Globus pallidus (tissue), 1 donor: ENCODE data around the gene RNF44.

Source experiments
- DNase-seq: peaks from one replicate; pipeline ENCODE4 v3.0.0-alpha.2; 2015; ENCODE audit warnings: low spot score

The RNF44 gene

DNA sequence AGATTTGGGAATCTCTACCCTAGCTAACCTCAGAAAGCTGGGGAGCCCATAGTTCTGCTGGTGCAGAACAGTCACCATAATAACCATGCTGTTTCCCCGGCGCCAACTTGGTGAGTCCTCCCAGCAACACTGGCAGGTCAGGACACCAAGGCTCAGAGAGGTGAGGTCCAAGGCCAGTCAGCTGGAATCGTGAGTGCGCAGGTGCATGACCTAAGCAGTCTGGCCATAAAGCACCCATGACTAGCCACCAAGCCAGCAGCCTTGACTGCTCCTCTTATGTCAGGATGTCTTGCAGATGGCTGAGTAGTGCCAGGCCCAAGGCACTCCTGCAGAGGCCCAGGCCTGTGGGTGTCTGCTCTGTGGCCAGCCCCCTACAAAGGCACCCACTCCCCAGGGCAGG, 2.6 kb downstream of the RNF44 start:
- DNase-seq = no peak

- no peak for DNase-seq
These were observed 3.1 kb downstream of the RNF44 start for GRCh38 chr5:176533894-176534611.

DNA sequence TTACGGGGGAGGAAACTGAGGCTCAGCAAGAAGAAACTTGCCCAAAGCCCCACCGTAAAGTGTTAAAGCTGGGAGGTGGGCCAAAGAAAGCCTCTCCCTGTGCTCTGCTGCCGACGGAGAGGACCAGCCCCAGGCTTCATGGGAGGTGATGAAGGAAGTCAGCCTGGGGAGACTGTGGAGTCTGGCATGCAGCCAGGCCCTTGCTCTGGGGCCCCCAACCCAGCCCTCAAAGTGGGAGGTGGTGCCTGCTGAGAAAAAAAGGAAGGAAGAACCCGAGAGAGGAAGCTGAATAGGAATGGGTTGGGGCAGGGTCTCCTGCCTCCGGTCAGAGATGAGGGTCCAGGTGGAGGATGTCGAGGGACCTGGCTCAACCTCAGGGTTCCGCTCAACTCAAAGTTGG, 3.8 kb downstream of the RNF44 start:
- DNase-seq = peak; percentile 47

- DNase-seq = no peak
These were observed 4.4 kb downstream of the RNF44 start for GRCh38 chr5:176532795-176533194.

- DNase-seq = no peak
These were observed 5.2 kb downstream of the RNF44 start for GRCh38 chr5:176531902-176532493.

DNA sequence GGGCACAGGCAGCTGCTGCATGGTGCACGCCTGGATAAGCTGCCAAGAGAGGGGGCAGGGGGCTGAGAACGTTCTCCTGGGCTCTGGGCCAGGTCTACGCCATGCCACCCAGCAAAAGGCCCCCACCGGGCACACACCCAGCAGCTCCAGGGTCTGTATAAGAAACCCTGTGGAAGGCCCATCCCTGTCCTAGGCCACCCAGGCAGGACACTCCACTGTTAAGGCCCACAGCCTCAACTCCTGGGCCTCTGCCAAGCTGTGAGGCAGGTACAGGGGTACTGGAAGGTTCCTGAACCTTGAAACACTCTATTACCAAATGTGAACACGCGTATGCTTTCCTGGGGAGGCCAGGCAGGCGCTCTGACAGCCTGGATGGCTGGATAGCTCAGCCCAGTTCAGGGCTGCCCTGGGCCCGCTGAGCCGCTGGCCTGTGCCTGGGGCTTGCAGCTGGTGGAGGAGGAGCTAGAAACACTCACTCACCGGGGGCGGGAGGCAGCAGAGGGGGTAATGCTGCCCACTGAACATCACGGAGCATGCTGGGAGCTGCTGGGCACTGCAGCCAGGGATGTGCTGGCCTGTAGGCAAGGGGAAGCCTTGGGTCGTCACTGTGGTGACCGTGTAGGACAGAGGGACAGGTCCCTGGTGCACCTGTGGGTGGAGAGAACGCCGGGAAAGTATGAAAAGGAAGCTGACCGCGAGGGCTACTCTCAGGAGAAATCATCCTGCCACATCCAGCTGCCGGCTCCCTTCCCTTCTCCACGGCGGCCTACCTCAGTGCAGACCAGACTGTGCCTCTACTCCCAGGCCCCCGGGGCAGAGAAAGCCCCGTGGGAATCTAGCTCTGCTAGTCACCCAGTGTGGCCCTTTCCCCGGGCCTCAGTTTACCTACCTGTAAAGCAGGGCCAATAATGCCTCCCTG, 6.0 kb downstream of the RNF44 start:
- peak; percentile 93 for DNase-seq

- no peak for DNase-seq
These were observed 6.7 kb downstream of the RNF44 start for GRCh38 chr5:176530393-176530982.

DNA sequence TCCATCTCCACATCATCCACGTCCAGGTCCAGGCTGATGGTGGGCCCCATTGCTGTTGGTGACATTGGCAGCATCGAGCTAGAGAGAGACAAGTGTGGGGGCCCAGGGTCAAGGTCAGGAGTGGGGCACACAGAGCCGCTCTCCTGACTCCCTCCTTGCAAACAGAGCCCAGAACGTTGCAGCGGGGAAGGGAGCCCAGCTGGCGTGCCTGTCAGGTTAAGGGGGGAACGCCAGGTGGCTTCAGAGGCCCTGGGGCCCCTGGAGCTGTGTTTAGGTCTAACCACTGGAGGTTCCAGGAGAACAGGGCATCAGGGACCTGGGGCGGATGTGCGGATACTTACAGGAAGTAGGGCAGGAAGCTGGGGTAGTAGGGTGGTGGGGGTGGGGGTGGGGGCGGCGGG, 7.5 kb downstream of the RNF44 start:
- no peak for DNase-seq

- DNase-seq = no peak
These were observed 8.0 kb downstream of the RNF44 start for GRCh38 chr5:176529116-176529740.

DNA sequence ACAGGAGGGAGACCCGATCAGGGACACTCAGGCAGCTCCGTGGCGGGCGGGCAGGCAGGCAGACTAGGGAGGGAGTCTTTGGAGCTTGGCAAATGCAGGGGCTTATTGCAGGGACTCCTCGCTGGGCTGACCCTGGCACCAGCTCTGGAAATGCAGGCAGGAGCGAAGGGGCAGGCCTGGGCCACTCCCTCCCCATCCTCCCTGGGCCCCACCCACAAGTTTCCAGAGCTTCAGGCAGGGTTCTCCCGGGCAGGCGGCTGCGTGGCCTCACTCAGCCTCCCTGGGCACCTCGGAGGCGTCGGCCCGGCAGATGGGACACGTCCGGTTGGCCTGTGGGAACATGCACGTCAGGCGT, 8.5 kb downstream of the RNF44 start:
- DNase-seq = no peak

- no peak for DNase-seq
These were observed 8.9 kb downstream of the RNF44 start for GRCh38 chr5:176528301-176528700.

DNA sequence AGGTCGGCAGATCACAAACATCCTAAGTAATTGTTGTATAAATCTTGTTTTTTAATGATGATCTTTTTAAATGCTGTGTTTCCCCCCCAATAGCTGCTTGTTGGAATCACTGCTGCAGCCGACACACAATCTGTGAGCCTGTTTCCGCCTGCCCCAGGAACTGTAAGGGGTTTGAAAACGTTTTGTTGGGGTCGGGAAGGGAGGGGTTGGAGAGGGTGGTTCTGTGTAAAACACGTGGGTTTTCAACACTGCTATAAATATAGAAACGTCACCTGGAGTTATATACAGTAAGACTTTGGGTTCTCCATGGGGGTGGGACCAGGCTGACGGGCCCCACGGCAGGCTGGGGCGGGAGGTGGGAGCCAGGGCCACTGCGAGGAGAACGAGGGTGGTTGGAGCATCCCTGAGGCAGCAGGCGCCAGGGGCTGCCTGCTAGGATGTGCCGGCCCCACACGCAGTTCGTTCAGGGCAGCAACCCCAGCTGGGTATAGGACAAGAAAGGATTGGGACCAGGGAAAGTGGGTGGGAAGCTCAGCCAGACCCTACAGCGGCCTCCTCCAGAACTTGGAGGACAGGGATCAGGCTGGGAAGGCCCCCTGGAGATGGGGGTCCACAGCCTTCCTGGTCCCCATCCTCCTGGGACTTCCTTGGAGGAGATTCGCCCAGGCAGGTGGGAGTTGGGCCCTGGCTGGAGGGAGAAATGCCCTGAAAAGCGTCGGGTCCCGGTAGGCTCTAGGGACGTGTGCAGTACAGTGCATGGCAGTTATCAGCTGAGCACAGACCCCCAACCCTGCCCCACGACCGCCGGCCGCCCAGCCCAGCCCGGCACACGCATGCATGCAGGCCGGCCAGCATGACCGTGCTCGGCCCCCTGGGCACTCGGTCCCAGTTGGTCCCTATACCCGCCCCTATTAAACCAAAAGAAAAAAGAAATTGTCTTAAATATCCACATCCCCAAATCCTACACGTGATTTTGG, 9.7 kb downstream of the RNF44 start:
- no peak for DNase-seq

DNA sequence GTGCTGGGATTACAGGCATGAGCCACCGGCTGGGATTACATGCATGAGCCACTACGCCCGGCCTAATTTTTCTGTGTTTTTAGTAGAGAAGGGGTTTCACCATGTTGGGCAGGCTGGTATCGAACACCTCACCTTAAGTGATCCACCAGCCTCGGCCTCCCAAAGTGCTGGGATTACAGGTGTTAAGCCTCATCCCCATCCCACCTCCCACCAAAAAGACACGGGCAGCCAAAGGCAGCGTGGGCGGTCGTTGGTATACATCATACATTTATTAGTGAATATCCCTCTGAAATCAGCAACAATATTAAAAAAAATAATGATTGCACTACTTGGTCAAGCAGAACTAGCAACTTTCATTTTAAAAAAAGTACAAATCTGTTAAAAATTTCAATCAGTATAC, 10.7 kb downstream of the RNF44 start:
- no peak for DNase-seq

DNA sequence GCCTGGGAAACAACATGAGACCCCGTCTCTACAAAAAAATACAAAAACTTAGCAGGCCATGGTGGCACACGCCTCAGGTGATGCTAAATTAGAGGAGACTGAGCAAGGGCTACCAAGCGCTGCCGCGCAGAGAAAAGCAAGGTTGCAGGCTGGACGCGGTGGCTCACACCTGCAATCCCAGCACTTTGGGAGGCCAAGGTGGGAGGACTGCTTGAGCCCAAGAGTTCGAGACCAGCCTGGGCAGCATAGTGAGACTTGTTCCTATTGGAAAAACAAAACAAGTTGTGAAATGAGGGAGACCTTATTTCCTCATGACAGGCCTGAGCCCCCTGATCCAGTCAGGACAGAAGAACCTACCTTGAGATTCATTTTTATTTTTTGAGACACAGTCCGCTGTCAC, 11.5 kb downstream of the RNF44 start:
- no peak for DNase-seq

- no peak for DNase-seq
These were observed 12.2 kb downstream of the RNF44 start for GRCh38 chr5:176524987-176525386.

DNA sequence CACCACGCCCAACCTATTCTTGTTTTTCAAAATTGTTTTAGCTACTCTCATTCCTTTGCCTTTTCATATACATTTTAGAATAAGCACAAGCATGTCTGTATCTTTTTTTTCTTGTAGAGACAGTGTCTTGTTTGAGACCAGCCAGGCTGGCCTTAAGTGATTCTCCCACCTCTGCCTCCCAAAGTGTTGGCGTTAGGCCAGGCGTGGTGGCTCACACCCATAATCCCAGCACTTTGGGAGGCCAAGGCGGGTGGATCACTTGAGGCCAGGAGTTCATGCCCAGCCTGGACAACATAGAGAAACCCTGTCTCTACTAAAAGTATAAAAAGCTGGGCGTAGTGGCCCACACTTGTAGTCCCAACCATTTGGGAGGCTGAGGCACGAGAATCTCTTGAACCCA, 13.1 kb downstream of the RNF44 start:
- no peak for DNase-seq

GRCh38 chr5:176521699-176522263, 15.4 kb downstream of the RNF44 start:
- no peak for DNase-seq

GRCh38 chr5:176521286-176521685, 15.9 kb downstream of the RNF44 start:
- DNase-seq = no peak

GRCh38 chr5:176519810-176520720, 17.1 kb downstream of the RNF44 start:
- DNase-seq = no peak
